CD4-positive, alpha-beta T cell treated with Interleukin-2 at 100 ng/mL for 4 hours (primary cell): ENCODE results near the gene EFHC1.
"Not testable (repeated sequence)": the region's sequence is repeated elsewhere in the genome, so short reads cannot be mapped to it uniquely, and the experiment has no call there.

Source experiments
- DNase-seq: peaks from one replicate; pipeline ENCODE4 v3.0.0-alpha.2; 2020; ENCODE audit warnings: low spot score

EFHC1 gene

GRCh38 chr6:52438926-52439325, 18.8 kb downstream of the EFHC1 start:
- no peak for DNase-seq

GRCh38 chr6:52454556-52454955, 34.4 kb downstream of the EFHC1 start:
- DNase-seq = no peak

DNA sequence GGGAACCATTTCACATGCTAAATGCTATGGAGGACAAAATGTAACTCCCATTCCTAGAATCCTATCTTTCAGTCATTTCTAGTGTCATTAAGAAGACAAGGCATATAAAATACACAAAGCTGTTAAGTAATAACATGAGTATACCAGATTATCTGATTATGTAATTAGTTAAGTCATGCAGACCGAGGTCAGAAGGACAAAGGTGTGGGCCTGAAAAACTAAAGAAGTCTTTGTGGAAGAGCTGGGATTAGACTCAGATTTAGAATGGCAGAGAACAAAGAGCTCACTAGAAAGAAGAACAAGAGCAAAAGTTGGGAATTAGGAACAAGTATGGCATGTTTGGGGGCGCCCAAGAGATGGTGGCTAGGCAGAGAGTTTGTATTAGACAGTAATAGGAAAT, 37.0 kb downstream of the EFHC1 start:
- DNase-seq = no peak

- DNase-seq = not testable (repeated sequence)
Measured at GRCh38 chr6:52461194-52461593, 41.1 kb downstream of the EFHC1 start.

- no peak for DNase-seq
Measured at GRCh38 chr6:52474173-52474572, 54.0 kb downstream of the EFHC1 start.

DNA sequence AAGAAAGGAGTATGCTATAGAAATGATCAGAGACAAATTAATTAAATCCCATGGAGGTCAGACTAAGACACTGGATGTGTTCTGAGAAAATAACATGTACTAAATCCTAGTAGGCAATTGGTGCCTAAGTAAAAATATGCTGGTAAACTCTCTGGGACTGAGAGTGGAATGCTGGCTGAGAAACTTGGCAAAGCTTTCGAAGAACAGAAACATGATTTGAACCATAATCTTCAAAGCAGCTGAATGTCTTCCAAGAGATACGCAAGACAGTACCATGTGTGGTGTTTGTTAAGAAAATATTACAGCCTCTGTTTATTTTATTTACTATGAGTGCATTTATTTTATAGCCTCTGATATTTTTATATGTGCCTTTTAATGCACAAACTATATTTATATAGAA, 55.2 kb downstream of the EFHC1 start:
- no peak for DNase-seq

GRCh38 chr6:52482903-52483670, 62.9 kb downstream of the EFHC1 start:
- no peak for DNase-seq

DNA sequence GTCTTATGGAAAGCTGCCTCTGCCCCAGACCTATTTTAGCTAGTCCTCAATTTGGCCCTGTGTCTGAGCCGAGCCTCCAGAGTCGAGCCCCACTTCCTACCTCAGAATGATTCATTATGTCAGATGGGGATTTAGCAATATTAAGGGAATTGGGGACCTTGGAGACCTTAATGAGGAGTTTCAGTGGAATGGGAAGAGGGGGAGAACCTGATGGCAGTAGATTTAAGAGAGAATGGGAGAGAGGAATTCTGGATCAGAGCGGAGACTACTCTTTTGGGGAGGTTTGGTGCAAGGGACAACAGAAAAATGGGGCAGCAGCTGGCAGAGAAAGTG, 63.5 kb downstream of the EFHC1 start:
- DNase-seq = no peak

- DNase-seq = no peak
Measured at GRCh38 chr6:52489881-52490280, 69.7 kb downstream of the EFHC1 start.

GRCh38 chr6:52491203-52492069, 71.3 kb downstream of the EFHC1 start:
- DNase-seq = no peak

- DNase-seq = no peak
Measured at GRCh38 chr6:52493669-52494068, 73.5 kb downstream of the EFHC1 start.

DNA sequence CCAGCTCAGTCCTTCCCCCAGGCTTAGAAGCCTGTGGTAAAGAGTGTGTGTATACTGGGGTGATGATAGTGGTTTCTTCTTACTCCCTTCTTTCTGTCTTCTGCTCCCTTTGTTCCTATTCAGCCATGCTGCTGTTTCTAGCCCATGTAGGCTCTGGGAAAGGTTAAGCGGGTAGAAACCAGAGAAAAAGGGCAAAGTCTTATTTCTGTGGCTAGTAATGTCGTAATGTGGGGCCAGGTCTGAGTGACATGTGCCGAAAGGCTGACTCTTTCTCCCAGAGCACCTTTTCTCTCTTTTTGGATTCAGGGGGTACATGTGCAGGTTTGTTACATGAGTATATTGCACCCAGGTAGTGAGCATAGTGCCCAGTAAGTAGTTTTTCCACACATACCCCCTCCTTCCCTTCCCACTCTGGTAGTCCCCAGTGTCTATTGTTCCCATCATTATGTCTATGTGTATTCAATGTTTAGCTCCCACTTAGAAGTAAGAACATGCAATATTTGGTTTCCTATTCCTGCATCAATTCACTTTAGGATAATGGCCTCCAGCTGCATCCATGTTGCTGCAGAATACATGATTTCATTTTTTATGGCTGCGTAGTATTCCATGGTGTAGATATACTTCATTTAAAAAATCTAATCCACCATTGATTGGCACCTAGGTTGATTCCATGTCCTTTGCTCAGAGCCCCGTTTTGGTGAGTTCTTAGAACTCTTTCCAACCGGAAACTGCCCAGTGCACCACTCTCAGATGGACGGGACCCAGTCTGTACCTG, 74.3 kb downstream of the EFHC1 start:
- DNase-seq = no peak

DNA sequence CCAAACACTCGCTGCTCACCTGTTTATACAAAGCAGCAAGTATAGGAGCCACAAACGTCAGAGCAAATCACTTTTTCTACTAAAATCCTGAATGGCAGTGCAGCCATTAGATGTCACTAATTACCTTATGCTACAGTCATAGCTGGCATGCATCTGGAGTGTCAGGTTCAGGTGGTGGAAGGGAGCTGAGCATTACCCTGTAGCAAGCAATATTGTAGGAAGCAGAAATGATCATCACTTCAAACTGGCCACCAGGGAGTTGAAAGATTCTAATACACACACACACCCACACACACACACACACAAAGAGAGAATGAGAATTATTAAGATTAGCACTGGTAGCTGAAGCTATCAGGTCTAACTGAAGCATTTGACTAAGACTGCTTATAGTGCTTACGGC, 75.8 kb downstream of the EFHC1 start:
- no peak for DNase-seq

DNA sequence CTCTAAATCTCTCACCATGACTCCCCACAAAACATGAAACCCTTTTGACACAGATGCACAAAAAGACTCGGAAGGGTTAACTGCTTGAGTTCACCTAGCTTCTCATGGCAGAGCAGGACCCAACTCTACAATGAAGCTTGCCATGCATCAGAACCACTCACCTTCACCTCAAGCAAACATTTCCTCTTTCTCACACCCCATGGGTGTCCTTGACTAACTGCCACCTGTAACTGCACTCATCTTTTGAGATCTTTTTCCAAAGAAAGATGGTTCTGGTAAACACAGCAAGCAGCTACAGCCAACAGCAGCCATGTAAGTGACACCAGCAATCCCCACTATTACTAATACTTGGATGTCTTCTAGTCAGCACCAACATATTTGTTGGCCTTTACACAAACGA, 76.5 kb downstream of the EFHC1 start:
- DNase-seq = no peak

DNA sequence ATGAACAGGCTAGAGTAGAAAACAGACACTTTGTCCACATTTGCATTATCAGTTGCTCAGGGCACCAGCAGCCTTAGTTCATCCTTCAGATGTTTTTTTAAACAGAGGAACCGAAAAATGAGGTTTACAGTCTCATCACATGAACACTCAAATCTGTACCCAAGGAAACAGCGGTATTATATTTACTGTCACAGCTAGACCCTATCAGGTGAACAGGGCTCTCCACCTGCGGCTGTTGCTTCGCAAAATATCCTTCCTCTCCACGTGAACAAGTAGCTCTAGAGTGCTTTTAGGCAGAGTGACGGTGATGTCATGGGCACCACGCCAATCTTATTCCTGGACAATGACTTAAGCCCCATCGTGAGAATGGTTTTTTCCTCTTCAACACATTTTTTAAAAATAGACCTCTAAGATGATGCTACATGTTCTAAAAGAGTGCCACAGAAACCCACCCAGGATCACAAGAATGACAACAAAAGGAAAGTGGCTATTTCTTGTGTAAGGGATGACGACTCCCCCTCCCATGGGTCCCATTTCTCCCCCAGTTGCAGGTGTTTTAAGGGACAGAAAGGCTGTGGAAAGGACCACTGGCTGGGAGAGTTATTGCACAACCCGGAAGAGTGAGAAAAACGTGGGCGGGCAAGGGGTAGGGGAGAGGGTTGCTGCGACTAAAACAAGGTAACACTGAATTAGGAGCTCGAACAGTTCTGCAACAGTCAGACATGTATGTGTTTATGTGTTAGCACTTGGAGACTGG, 77.7 kb downstream of the EFHC1 start:
- no peak for DNase-seq

- DNase-seq = no peak
Measured at GRCh38 chr6:52498538-52499017, 78.4 kb downstream of the EFHC1 start.

GRCh38 chr6:52499026-52499425, 78.9 kb downstream of the EFHC1 start:
- no peak for DNase-seq

- no peak for DNase-seq
Measured at GRCh38 chr6:52499681-52500236, 79.6 kb downstream of the EFHC1 start.

GRCh38 chr6:52500238-52501129, 80.3 kb downstream of the EFHC1 start:
- no peak for DNase-seq

DNA sequence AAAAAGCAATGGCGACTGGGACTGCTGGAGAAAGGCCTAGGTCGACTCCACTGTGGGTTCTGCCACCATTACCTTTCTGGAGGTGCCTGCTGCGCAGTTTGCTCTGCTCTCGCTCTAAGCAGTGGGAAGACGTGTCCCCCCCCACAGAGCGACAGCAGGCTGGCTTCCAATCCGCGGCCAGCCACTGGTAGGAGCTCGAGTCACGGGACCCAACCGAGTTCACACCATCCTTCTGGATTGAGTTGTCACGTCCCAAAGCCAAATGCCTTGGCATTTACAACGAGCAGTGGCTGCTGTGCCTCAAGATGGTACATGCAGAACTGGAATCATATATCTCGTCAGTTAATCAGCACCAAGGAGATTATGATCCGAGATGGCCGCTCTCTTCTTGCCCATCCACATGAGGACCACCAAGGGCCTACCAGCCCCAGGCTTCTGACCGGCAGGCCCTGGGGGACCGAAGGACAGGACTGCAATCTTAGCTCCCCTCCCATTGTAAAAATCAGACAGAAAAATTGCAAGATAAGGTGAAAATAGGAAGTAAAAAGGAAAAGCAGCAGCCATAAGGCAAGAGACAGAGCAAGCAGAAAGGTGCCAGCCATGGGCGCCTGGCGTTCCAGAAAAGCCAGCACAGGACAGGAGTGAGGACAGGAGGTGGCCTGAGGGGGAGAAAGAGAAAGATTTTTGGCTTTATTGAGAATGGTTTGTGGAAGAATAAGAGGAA, 82.3 kb downstream of the EFHC1 start:
- no peak for DNase-seq
